HG03175 (cell line): Measurements from ENCODE around the gene ARNT2.
"Not testable (repeated sequence)": the region's sequence is repeated elsewhere in the genome, so short reads cannot be mapped to it uniquely, and the experiment has no call there.

ENCODE experiments used
- ATAC-seq: cut with Tn5 transposase; IDR thresholded peaks from one replicate; pipeline ENCODE4 v1.9.1; 2021; ENCODE audit warnings: mild to moderate bottlenecking, moderate library complexity; ENCODE audit not compliant: unreplicated experiment

Gene ARNT2

GRCh38 chr15:80639168-80639555, 235.0 kb downstream of the ARNT2 start:
- no peak for ATAC-seq

GRCh38 chr15:80640531-80641121, 236.4 kb downstream of the ARNT2 start:
- no peak for ATAC-seq

GRCh38 chr15:80641384-80641783, 237.2 kb downstream of the ARNT2 start:
- ATAC-seq = no peak

- no peak for ATAC-seq
Measured at GRCh38 chr15:80643431-80643951, 239.3 kb downstream of the ARNT2 start.

- ATAC-seq = no peak
Measured at GRCh38 chr15:80645494-80646065, 241.4 kb downstream of the ARNT2 start.

GRCh38 chr15:80647424-80647823, 243.2 kb downstream of the ARNT2 start:
- not testable (repeated sequence) for ATAC-seq
